Liver (tissue), 9 donors: ENCODE measurements around the gene RCBTB1. TPM values are rescaled to one million over a fixed set of nuclear protein-coding genes. Genes with fewer than 3 reads are reported as not detected.

Experiments
- DNase-seq: peaks from one replicate; pipeline ENCODE4 v3.0.0-alpha.2; 2017; ENCODE audit warnings: low spot score
- H3K27ac ChIP-seq, 2 donors: one replicate each; pipeline ENCODE4 v1.7.0; 2013; ENCODE audit warnings: inconsistent platforms in 2 of 2, low read length in 2 of 2, control low read depth in 1 of 2, low read depth in 1 of 2, mild to moderate bottlenecking in 1 of 2
- H3K27me3 ChIP-seq, 4 donors: one replicate each; pipeline versions ENCODE4 v1.6.1 to v1.7.0; 2013; ENCODE audit warnings: low read length in 3 of 4, inconsistent platforms in 1 of 4, mild to moderate bottlenecking in 1 of 4, moderate library complexity in 1 of 4; ENCODE audit not compliant: control insufficient read depth in 4 of 4, insufficient read depth in 4 of 4
- H3K36me3 ChIP-seq, 4 donors: one replicate each; pipeline versions ENCODE4 v1.6.1 to v1.7.0; 2013; ENCODE audit warnings: low read length in 3 of 4, mild to moderate bottlenecking in 3 of 4, low read depth in 1 of 4, moderate library complexity in 1 of 4; ENCODE audit not compliant: control insufficient read depth in 4 of 4, insufficient read depth in 3 of 4
- H3K4me1 ChIP-seq, 4 donors: one replicate each; pipeline versions ENCODE4 v1.6.1 to v1.7.0; 2013; ENCODE audit warnings: low read length in 3 of 4, mild to moderate bottlenecking in 3 of 4, moderate library complexity in 1 of 4; ENCODE audit not compliant: control insufficient read depth in 4 of 4, insufficient read depth in 4 of 4
- H3K4me3 ChIP-seq, 3 donors: one replicate each; pipeline versions ENCODE4 v1.6.1 to v1.7.0; 2013; ENCODE audit warnings: low read length in 3 of 3, control low read depth in 1 of 3, low read depth in 1 of 3, mild to moderate bottlenecking in 1 of 3
- H3K9ac ChIP-seq, 2 donors: one replicate each; pipeline ENCODE4 v1.7.0; 2013; ENCODE audit warnings: low read length in 2 of 2, mild to moderate bottlenecking in 2 of 2, moderate library complexity in 2 of 2, control low read depth in 1 of 2, low read depth in 1 of 2
- H3K9me3 ChIP-seq, 4 donors: one replicate each; pipeline versions ENCODE4 v1.6.1 to v1.7.0; 2013; ENCODE audit warnings: low read length in 3 of 4; ENCODE audit not compliant: control insufficient read depth in 4 of 4
- EGR1 ChIP-seq, 2 donors: IDR thresholded peaks; 2 replicates each; pipeline ENCODE4 v1.6.1; 2016 to 2018; ENCODE audit warnings: antibody characterized with exemption in 2 of 2, low read depth in 2 of 2
- FOXA1 ChIP-seq: IDR thresholded peaks from 2 replicates; pipeline ENCODE4 v1.6.1; 2016; ENCODE audit warnings: antibody characterized with exemption
- GABPA ChIP-seq, 2 donors: IDR thresholded peaks in 1 of 2; conservative IDR thresholded peaks in 1 of 2; 2 replicates each; pipeline ENCODE4 v1.6.1; 2016; ENCODE audit warnings: antibody characterized with exemption in 2 of 2, mild to moderate bottlenecking in 1 of 2, moderate library complexity in 1 of 2
- HNF4A ChIP-seq, 2 donors: conservative IDR thresholded peaks; 2 replicates each; pipeline ENCODE4 v1.6.1; 2016; ENCODE audit warnings: antibody characterized with exemption in 2 of 2, mild to moderate bottlenecking in 2 of 2
- HNF4G ChIP-seq: IDR thresholded peaks from 2 replicates; pipeline ENCODE4 v1.6.1; 2016; ENCODE audit warnings: antibody characterized with exemption
- JUND ChIP-seq, 2 donors: IDR thresholded peaks; 2 replicates each; pipeline ENCODE4 v1.6.1; 2016; ENCODE audit warnings: antibody characterized with exemption in 2 of 2
- NR2F2 ChIP-seq: IDR thresholded peaks from 2 replicates; pipeline ENCODE4 v1.6.1; 2016; ENCODE audit warnings: antibody characterized with exemption
- RAD21 ChIP-seq, 2 donors: IDR thresholded peaks; 2 replicates each; pipeline ENCODE4 v1.6.1; 2016; ENCODE audit warnings: antibody characterized with exemption in 2 of 2, mild to moderate bottlenecking in 2 of 2
- RXRA ChIP-seq, 2 donors: IDR thresholded peaks; 2 replicates each; pipeline ENCODE4 v1.6.1; 2017 to 2018; ENCODE audit warnings: antibody characterized with exemption in 2 of 2, mild to moderate bottlenecking in 1 of 2
- TAF1 ChIP-seq: conservative IDR thresholded peaks from 2 replicates; pipeline ENCODE4 v1.6.1; 2016; ENCODE audit warnings: antibody characterized with exemption, mild to moderate bottlenecking
- YY1 ChIP-seq: IDR thresholded peaks from 2 replicates; pipeline ENCODE4 v1.6.1; 2016; ENCODE audit warnings: antibody characterized with exemption, mild to moderate bottlenecking
- WGBS: extraction: QIAGEN DNeasy Blood & Tissue Kit; methylation state at CpG from one replicate; pipeline ENCODE4 v1.1.7; 2013; 5-methylcytosine and 5-hydroxymethylcytosine counted together
- polyA plus RNA-seq, 2 donors: library from polyadenylated mRNA; stranded (reverse) in 1 of 2; unstranded in 1 of 2; fragments of 200-250 nt in 1 of 2; fragments of >200 nt in 1 of 2; fragmentation: Nextera tagmentation in 1 of 2; extraction: Ambion mirVana in 1 of 2; gene quantifications; one replicate each; pipeline versions ENCODE4 v1.2.1 to v1.2.3, GENCODE V29; 2013 to 2015
- total RNA-seq, 2 donors: library from RNA; depleted of rRNA; stranded (reverse); fragments of >200 nt; gene quantifications; one replicate each; pipeline ENCODE4 v1.2.3, GENCODE V29; 2014
- TF ChIP-seq, protein P1 (sequence below): IDR thresholded peaks from 2 replicates; pipeline ENCODE4 v1.6.1; 2016; ENCODE audit warnings: antibody characterized with exemption
- TF ChIP-seq, protein P2 (sequence below): IDR thresholded peaks from 2 replicates; pipeline ENCODE4 v1.6.1; 2016; ENCODE audit warnings: antibody characterized with exemption
- TF ChIP-seq, protein P3 (sequence below): IDR thresholded peaks from 2 replicates; pipeline ENCODE4 v1.6.1; 2016; ENCODE audit warnings: antibody characterized with exemption, mild to moderate bottlenecking
- TF ChIP-seq, protein P4 (sequence below): IDR thresholded peaks from 2 replicates; pipeline ENCODE4 v1.6.1; 2016; ENCODE audit warnings: antibody characterized with exemption
- TF ChIP-seq, protein P5 (sequence below): fragments of 150-350 bp; IDR thresholded peaks from 2 replicates; pipeline ENCODE4 v1.5.1; 2017; ENCODE audit warnings: improper control_type of control experiment, low read depth, low read length; ENCODE audit not compliant: missing input control
- donor health status: healthy.
- donor health status: healthy.
- donor health status: healthy.
- donor health status: healthy.
- donor health status: healthy.

RCBTB1 gene
- total and polyA plus RNA-seq, 4 donors = 3.9 to 9.0 (median 6.5) TPM

DNA sequence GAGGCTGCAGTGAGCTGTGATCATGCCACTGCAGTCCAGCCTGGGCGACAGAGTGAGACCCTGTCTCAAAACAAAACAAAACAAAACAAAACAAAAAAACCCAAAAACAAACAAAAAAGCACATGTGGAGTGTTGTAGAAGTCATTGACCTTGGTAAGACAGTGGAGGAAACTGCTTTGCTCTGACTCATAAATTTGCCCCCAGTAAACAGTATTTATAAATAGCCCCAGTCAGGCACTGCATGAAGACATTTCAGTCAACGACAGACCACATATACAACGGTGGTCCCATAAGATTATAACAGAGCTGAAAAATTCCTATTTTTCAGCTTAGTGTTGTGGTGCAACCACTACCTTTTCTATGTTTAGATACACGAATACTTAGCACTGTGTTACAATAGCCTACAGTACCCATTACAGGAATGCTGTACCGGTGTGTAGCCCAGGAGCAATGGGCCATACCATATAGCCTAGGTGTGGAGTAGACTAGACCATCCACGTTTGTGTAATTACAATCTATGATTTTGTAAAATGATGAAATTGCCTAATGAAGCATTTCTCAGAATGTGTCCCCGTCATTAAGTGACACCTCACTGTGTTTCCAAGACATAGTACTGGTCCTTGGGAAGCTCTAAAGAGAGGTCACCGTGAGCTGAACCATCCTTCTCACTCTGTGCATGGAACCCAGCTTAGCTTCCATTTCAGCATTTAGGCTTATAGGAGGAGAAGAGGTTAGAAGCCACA lies 44.0 kb upstream of the RCBTB1 start:
- 74% methylated on average over 8 of the region's 8 CpGs for WGBS
- Histone ChIP-seq H3K27ac (no peak overlapping the region), H3K4me1 (peaks cover 5 to 21% (median 11%) of the 10 kb centered on the region in 4 donors), H3K27me3 (no peaks in the 10 kb centered on the region), H3K9ac (no peak overlapping the region), H3K36me3 (no peaks in the 10 kb centered on the region), H3K9me3 (no peaks in the 10 kb centered on the region), H3K4me3 (no peak overlapping the region)
- DNase-seq = no peak
- TF ChIP-seq NR2F2 (no peak), HNF4A (conservative IDR thresholded peaks at IDR 0.05) (no peak)

DNA sequence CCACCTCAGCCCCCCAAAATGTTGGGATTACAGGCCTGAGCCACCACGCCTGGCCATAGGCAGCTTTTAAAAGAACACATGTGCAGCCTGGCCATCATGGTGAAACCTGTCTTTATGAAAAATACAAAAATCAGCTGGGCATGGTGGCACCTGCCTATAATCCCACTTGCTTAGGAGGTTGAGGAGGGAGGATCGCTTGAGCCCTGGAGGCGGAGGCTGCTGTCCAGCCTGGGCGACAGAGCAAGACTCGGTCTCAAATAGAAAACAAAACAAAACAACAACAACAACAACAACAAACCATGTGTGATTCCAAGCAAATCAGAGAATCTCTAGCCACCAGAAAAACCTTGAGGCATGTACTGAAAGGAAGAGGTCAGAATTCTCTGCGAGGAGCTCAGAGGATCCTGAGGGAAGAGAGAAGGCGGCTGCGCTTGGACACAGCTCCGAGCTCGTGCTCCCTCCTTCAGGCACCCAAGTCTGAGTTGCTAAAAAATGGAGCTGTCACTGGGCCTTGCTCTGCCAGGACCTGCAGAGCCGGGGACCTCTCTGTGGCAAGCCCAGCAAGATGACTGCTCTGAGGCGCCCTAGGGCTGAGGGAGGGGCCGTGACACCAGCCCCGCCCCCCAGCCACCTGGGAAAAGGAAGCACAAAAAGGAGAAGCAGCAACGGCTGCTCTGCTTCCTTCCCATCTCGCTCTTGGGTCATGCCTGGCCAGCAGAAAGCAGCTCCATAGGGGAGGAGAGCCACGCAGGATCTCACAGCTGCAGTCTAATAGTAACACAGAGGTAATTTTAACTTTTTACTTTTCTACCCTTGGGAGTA lies 42.7 kb upstream of the RCBTB1 start, which contains the start of gene ARL11:
Gene ARL11, plus strand, starts transcription at position 677 of the 822 bp plus-strand sequence. CDS start 1,941 bp downstream, outside the sequence.
- Histone ChIP-seq H3K36me3 (no peaks in the 10 kb centered on the region), H3K4me3 (no peak within 1 kb of the TSS), H3K9me3 (no peaks in the 10 kb centered on the region), H3K27me3 (no peaks in the 10 kb centered on the region), H3K9ac (no peak within 1 kb of the TSS), H3K4me1 (peaks cover 5 to 21% (median 11%) of the 10 kb centered on the region in 4 donors), H3K27ac (peak within 1 kb of the TSS; percentile 5 to 8)
- TF ChIP-seq HNF4G = no peak
- no peak for TF ChIP-seq GABPA (IDR thresholded peaks at IDR 0.05 in 1 of 2, conservative IDR thresholded peaks at IDR 0.05 in 1 of 2)
- TF ChIP-seq, protein P1, sequence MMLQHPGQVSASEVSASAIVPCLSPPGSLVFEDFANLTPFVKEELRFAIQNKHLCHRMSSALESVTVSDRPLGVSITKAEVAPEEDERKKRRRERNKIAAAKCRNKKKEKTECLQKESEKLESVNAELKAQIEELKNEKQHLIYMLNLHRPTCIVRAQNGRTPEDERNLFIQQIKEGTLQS = no peak
- TF ChIP-seq TAF1 = no peak
- TF ChIP-seq YY1 = no peak
- no peak for TF ChIP-seq NR2F2
- TF ChIP-seq, protein P2, sequence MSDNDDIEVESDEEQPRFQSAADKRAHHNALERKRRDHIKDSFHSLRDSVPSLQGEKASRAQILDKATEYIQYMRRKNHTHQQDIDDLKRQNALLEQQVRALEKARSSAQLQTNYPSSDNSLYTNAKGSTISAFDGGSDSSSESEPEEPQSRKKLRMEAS = no peak
- TF ChIP-seq, protein P3, sequence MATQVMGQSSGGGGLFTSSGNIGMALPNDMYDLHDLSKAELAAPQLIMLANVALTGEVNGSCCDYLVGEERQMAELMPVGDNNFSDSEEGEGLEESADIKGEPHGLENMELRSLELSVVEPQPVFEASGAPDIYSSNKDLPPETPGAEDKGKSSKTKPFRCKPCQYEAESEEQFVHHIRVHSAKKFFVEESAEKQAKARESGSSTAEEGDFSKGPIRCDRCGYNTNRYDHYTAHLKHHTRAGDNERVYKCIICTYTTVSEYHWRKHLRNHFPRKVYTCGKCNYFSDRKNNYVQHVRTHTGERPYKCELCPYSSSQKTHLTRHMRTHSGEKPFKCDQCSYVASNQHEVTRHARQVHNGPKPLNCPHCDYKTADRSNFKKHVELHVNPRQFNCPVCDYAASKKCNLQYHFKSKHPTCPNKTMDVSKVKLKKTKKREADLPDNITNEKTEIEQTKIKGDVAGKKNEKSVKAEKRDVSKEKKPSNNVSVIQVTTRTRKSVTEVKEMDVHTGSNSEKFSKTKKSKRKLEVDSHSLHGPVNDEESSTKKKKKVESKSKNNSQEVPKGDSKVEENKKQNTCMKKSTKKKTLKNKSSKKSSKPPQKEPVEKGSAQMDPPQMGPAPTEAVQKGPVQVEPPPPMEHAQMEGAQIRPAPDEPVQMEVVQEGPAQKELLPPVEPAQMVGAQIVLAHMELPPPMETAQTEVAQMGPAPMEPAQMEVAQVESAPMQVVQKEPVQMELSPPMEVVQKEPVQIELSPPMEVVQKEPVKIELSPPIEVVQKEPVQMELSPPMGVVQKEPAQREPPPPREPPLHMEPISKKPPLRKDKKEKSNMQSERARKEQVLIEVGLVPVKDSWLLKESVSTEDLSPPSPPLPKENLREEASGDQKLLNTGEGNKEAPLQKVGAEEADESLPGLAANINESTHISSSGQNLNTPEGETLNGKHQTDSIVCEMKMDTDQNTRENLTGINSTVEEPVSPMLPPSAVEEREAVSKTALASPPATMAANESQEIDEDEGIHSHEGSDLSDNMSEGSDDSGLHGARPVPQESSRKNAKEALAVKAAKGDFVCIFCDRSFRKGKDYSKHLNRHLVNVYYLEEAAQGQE = no peak
- TF ChIP-seq, protein P4, sequence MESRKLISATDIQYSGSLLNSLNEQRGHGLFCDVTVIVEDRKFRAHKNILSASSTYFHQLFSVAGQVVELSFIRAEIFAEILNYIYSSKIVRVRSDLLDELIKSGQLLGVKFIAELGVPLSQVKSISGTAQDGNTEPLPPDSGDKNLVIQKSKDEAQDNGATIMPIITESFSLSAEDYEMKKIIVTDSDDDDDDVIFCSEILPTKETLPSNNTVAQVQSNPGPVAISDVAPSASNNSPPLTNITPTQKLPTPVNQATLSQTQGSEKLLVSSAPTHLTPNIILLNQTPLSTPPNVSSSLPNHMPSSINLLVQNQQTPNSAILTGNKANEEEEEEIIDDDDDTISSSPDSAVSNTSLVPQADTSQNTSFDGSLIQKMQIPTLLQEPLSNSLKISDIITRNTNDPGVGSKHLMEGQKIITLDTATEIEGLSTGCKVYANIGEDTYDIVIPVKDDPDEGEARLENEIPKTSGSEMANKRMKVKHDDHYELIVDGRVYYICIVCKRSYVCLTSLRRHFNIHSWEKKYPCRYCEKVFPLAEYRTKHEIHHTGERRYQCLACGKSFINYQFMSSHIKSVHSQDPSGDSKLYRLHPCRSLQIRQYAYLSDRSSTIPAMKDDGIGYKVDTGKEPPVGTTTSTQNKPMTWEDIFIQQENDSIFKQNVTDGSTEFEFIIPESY = no peak
- no peak for TF ChIP-seq RXRA (IDR thresholded peaks at IDR 0.05)
- no peak for TF ChIP-seq EGR1 (IDR thresholded peaks at IDR 0.05; ENCODE audit: low read depth in 2 of 2)
- TF ChIP-seq FOXA1 = no peak
- TF ChIP-seq HNF4A (conservative IDR thresholded peaks at IDR 0.05) = no peak
- no peak for TF ChIP-seq RAD21 (IDR thresholded peaks at IDR 0.05)
- no peak for TF ChIP-seq JUND (IDR thresholded peaks at IDR 0.05)
- TF ChIP-seq, protein P5, sequence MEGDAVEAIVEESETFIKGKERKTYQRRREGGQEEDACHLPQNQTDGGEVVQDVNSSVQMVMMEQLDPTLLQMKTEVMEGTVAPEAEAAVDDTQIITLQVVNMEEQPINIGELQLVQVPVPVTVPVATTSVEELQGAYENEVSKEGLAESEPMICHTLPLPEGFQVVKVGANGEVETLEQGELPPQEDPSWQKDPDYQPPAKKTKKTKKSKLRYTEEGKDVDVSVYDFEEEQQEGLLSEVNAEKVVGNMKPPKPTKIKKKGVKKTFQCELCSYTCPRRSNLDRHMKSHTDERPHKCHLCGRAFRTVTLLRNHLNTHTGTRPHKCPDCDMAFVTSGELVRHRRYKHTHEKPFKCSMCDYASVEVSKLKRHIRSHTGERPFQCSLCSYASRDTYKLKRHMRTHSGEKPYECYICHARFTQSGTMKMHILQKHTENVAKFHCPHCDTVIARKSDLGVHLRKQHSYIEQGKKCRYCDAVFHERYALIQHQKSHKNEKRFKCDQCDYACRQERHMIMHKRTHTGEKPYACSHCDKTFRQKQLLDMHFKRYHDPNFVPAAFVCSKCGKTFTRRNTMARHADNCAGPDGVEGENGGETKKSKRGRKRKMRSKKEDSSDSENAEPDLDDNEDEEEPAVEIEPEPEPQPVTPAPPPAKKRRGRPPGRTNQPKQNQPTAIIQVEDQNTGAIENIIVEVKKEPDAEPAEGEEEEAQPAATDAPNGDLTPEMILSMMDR = no peak
- 77% methylated on average over 17 of the region's 17 CpGs for WGBS
- peak; percentile 47 for DNase-seq
